HUES48 (cell line): ENCODE measurements around the gene RIC3.
A peak's percentile ranks its signal among the peaks of the same experiment; 100 is the strongest.
"Not testable (repeated sequence)": the region's sequence is repeated elsewhere in the genome, so short reads cannot be mapped to it uniquely, and the experiment has no call there.

ENCODE experiments used
- H3K27ac ChIP-seq: one replicate; pipeline ENCODE4 v1.7.0; 2013; ENCODE audit warnings: low read depth, low read length, inconsistent platforms
- H3K27me3 ChIP-seq: 2 replicates; pipeline ENCODE4 v1.6.1; 2013; ENCODE audit warnings: mild to moderate bottlenecking, low read length; ENCODE audit not compliant: control insufficient read depth, insufficient read depth
- H3K36me3 ChIP-seq: 2 replicates; pipeline ENCODE4 v1.6.1; 2013; ENCODE audit warnings: low read length; ENCODE audit not compliant: control insufficient read depth, insufficient read depth
- H3K4me1 ChIP-seq: 2 replicates; pipeline ENCODE4 v1.6.1; 2013; ENCODE audit warnings: mild to moderate bottlenecking, low read length; ENCODE audit not compliant: control insufficient read depth, insufficient read depth
- H3K4me3 ChIP-seq: 2 replicates; pipeline ENCODE4 v1.5.1; 2013; ENCODE audit warnings: mild to moderate bottlenecking, low read depth, low read length
- H3K9ac ChIP-seq: 2 replicates; pipeline ENCODE4 v1.6.1; 2013; ENCODE audit warnings: mild to moderate bottlenecking, low read depth, low read length, moderate library complexity
- H3K9me3 ChIP-seq: 2 replicates; pipeline ENCODE4 v1.6.1; 2013; ENCODE audit warnings: low read length; ENCODE audit not compliant: control insufficient read depth, insufficient read depth

Gene RIC3

DNA sequence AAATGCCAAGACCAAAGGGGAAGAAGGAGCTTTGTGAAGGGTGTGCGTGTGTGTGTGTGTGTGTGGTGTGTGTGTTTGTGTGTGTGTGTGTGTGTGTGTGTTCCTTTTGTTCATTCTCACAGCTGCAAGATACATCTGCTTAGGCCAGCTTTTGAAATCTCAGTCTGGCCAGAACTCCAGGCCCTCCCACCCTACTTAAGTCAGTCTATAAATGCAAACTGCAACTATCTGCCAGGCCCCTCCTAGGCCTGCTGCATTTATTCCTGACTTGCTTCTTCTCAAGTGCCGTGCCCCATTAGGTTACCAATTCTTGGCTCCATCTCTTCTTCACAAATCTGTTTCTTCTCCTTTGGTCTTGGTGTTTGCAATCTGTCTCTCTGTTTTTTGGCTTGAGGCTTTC is 21.6 kb upstream of the RIC3 start:
- no peak overlapping the region for H3K27ac ChIP-seq
- peaks cover 4% of the 10 kb centered on the region; the same call in 1 of the 2 replicates for H3K27me3 ChIP-seq
- H3K4me1 ChIP-seq = no peaks in the 10 kb centered on the region
- H3K9me3 ChIP-seq = no peaks in the 10 kb centered on the region
- H3K4me3 ChIP-seq = no peak overlapping the region
- no peaks in the 10 kb centered on the region for H3K36me3 ChIP-seq
- H3K9ac ChIP-seq = no peak overlapping the region

DNA sequence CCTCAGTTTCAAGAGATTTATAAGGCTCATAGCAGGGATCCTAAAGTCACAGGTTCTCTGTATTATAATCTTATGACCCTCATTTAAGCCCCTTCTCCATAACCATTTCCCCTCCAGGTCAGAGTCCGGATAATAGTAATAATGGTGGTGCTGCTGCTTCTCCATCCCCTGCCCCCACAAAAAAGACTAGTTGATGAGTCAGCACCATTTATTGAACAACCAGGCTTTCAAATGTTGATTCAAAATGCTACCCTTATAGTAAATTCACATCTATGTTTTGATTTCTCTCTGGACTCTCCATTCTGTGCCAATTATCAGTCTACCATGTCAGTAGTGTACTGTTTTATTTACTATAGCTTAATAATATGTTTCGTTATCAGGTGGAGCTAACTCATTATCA is 17.6 kb upstream of the RIC3 start:
- Histone ChIP-seq H3K4me3 (no peak overlapping the region), H3K27me3 (no peaks in the 10 kb centered on the region), H3K27ac (no peak overlapping the region), H3K4me1 (no peaks in the 10 kb centered on the region), H3K9ac (no peak overlapping the region), H3K36me3 (no peaks in the 10 kb centered on the region), H3K9me3 (0 out of 2 replicates have a peak, but pooled peaks cover 4% of the 10 kb centered on the region)

DNA sequence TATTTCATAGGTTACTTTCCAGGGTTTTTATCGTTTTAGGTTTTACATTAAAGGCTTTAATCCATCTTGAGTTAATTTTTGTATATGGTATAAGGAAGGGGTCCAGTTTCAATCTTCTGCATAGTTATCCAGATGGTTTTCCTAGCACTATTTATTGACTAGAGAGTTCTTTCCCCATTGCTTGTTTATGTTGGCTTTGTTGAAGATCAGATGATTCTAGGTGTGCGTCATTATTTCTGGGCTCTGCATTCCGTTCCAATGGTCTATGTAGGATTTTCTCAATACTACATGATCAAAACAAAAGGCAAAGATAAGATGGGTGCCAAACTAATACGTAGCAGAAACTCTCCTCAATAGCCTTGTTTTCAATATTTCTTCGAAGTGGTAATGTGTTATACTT is 14.3 kb upstream of the RIC3 start:
- Histone ChIP-seq H3K9me3 (0 out of 2 replicates have a peak, but pooled peaks cover 4% of the 10 kb centered on the region), H3K27ac (no peak overlapping the region), H3K9ac (no peak overlapping the region), H3K4me3 (no peak overlapping the region), H3K4me1 (peaks cover 2% of the 10 kb centered on the region; the same call in 1 of the 2 replicates), H3K36me3 (no peaks in the 10 kb centered on the region), H3K27me3 (peaks cover 4% of the 10 kb centered on the region; the same call in 1 of the 2 replicates)

DNA sequence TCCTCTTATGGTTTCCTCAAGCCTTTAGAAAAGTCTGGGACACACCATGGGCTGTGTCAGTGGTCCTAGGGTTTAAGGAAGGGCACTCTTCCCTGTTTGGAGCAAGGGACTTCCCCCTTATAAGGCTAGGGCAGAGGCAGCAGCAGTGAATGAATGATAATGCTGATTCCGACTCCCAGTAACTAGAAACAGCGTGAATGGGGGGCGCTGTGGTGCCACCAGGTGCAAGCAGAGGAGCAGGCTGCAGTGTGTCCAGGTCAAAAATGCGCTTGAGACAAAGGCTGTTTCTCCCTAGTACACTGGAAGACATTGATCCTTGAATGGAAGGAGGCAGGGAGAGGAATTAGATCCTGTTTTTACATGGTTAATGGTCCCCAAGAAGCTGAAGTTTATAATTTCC is 11.6 kb upstream of the RIC3 start:
- Histone ChIP-seq H3K36me3 (no peaks in the 10 kb centered on the region), H3K9ac (no peak overlapping the region), H3K27ac (no peak overlapping the region), H3K4me3 (no peak overlapping the region), H3K27me3 (peaks cover 4% of the 10 kb centered on the region; the same call in 1 of the 2 replicates), H3K9me3 (0 out of 2 replicates have a peak, but pooled peaks cover 4% of the 10 kb centered on the region), H3K4me1 (peaks cover 2% of the 10 kb centered on the region; the same call in 1 of the 2 replicates)

DNA sequence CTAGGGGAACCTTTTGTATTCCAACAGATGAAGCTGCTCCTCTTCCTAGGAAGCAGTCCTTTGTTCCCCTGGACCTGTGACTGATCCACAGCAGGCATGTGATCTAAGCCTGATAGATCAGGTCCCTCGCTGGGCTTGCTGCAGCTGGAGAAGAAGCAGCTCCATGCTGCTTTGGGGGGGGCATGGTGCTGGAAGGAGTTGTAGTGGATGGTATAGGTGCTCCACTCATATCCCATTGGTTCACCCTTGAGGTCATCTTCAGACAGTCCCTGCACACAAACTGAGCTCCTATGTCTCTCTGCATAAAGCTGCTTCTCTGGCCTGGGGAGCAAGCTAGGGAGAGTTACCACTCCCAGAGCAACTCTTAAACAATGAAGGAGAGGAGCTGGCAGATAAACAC is 9.5 kb upstream of the RIC3 start:
- Histone ChIP-seq H3K27me3 (peaks cover 4% of the 10 kb centered on the region; the same call in 1 of the 2 replicates), H3K9ac (no peak overlapping the region), H3K9me3 (no peaks in the 10 kb centered on the region), H3K27ac (no peak overlapping the region), H3K4me1 (peaks cover 2% of the 10 kb centered on the region; the same call in 1 of the 2 replicates), H3K36me3 (no peaks in the 10 kb centered on the region), H3K4me3 (no peak overlapping the region)

DNA sequence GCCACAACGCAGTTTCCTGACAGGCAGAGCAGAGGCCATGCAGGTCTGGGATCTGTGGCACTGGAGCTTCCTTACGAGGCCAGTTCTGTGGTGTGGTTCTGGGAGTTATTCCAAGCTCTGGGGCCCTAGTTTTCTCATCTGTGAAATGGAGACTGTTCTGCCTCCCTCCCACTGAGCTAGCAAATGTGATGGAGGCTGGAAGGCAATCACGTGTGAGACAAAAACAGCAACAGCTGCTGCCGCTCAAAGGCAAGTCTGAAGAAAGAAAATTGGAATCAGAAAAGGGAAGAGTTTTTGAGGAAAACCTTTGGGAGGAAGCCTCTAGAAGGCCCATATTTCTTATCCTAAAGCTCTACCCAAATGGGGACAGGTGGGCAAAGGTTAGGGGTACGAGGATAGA is 8.3 kb upstream of the RIC3 start:
- H3K4me1 ChIP-seq = peaks cover 2% of the 10 kb centered on the region; the same call in 1 of the 2 replicates
- peaks cover 4% of the 10 kb centered on the region; the same call in 1 of the 2 replicates for H3K27me3 ChIP-seq
- no peaks in the 10 kb centered on the region for H3K9me3 ChIP-seq
- H3K9ac ChIP-seq = no peak overlapping the region
- no peak overlapping the region for H3K4me3 ChIP-seq
- no peak overlapping the region for H3K27ac ChIP-seq
- H3K36me3 ChIP-seq = no peaks in the 10 kb centered on the region

DNA sequence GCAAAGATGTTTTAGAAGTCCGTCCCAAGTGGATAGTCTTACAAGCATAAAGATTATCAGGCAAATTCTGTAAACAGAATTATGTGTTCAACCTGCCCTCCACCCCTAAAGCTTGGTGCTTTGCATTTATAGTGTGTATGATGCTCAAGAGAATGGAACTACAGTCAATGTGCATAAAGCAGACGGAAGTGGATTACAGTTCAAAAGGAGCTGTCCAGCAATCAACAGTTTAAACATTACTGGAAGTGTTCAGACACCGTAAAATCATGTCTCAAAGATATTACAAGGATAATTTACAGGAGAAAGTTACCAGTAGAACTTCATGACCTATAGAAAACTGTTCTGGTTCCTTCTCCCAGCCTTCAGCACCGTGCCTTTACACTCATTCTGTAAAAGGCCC is 1.0 kb downstream of the RIC3 start:
- Histone ChIP-seq H3K27ac (no peak overlapping the region), H3K4me1 (peaks cover 16% of the 10 kb centered on the region; the same call in 1 of the 2 replicates), H3K9ac (peak overlapping the region; percentile 86; the same call in 1 of the 2 replicates), H3K27me3 (peaks cover 7% of the 10 kb centered on the region), H3K4me3 (peak overlapping the region; percentile 99), H3K9me3 (no peaks in the 10 kb centered on the region), H3K36me3 (no peaks in the 10 kb centered on the region)

DNA sequence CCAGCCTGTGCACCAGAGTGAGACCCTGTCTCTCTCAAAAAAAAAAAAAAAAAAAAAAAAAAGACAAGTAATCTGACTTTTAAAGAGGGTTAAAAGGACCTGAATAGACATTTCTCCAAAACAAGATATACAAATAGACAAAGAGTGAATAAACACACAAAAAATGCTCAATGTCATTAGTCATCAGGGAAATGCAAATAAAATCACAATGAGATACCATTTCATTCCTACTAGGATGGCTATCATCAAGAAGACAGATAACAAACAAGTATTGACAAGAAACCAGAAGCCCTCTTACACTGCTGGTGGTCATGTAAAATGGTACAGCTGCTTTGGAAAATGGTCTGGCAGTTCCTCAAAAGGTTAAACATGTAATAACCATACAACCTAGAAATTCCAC is 4.1 kb downstream of the RIC3 start:
- H3K27me3 ChIP-seq = peaks cover 5% of the 10 kb centered on the region
- no peak overlapping the region for H3K4me3 ChIP-seq
- H3K4me1 ChIP-seq = peaks cover 15% of the 10 kb centered on the region; the same call in 1 of the 2 replicates
- H3K9ac ChIP-seq = no peak overlapping the region
- H3K9me3 ChIP-seq = no peaks in the 10 kb centered on the region
- H3K36me3 ChIP-seq = no peaks in the 10 kb centered on the region
- H3K27ac ChIP-seq = no peak overlapping the region

DNA sequence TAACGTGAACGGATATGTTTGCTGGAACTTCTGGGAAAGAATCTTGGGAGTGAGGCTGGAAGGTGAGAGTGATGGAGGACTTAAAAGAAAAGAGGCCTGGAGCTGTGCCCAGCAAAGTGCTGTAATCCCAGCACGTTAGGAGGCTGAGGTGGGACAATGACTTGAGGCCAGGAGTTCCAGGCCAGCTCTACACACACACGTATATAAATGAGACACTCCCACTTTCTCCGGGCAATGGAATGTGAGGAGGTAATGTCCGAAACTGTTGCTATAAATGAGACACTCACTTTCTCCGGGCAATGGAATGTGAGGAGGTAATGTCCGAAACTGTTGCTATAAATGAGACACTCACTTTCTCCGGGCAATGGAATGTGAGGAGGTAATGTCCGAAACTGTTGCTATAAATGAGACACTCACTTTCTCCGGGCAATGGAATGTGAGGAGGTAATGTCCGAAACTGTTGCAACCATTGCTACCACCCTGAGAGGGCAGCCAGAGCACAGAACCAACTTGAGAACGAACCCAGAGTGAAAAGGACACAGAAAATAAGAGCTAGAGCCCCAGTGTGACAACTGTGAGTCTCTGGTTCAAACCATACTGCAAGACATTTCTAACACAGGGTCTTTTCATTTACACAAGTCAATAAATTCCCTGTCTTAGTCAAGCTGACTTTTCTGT is 7.1 kb downstream of the RIC3 start:
- H3K4me3 ChIP-seq = not testable (repeated sequence)

DNA sequence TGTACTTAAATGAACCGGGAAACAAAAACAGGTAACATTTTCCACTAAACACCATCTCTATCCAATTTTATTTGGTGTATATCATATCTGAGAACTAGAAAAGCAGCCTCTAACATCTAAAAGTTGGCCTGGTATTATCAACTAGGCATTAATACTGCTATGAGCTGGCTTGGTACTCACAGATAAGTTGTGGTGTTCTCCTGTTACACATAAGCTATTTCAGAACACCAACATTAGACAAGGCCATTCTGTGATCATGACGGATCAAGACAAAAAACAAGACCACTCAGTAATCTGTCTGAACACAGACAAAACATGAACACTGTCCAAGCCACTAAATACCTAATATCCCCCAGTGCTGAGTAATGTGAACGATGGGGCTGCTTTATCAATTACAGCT is 11.9 kb downstream of the RIC3 start:
- H3K9me3 ChIP-seq = no peaks in the 10 kb centered on the region
- no peaks in the 10 kb centered on the region for H3K36me3 ChIP-seq
- H3K4me1 ChIP-seq = peaks cover 8% of the 10 kb centered on the region
- H3K4me3 ChIP-seq = no peak overlapping the region
- H3K9ac ChIP-seq = no peak overlapping the region
- no peaks in the 10 kb centered on the region for H3K27me3 ChIP-seq
- no peak overlapping the region for H3K27ac ChIP-seq

More for the DNA sequence above, 7.1 kb downstream of the RIC3 start:
- H3K36me3 ChIP-seq, H3K9me3 ChIP-seq, H3K27me3 ChIP-seq, H3K4me1 ChIP-seq, H3K9ac ChIP-seq, H3K27ac ChIP-seq: not testable (repeated sequence)

DNA sequence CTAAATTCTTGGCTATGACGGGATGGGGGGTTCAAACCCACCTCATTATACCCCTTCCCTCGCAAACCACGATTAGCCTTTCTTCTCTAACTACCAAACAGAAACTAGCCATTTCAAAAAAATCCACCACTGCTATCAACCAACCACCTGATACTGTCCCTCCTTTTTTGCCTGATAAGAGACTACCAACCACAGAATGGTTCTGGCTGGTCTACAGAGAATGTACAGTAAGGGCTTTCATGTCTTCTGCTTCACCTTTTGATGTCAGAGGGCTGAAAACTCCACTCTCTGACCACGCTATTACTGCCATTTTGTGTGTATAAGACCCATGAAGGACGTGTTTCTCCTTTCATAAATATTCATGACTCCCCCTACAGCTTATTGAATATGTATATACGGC is 19.1 kb downstream of the RIC3 start:
- H3K9ac ChIP-seq = no peak overlapping the region

More for the DNA sequence above, 19.1 kb downstream of the RIC3 start:
- H3K9me3 ChIP-seq = no peaks in the 10 kb centered on the region
- H3K27ac ChIP-seq = no peak overlapping the region
- no peaks in the 10 kb centered on the region for H3K36me3 ChIP-seq
- no peak overlapping the region for H3K4me3 ChIP-seq
- no peaks in the 10 kb centered on the region for H3K27me3 ChIP-seq
- peaks cover 29% of the 10 kb centered on the region for H3K4me1 ChIP-seq
